GM19372 (cell line): Measurements from ENCODE around the gene AQR.
"Not testable (repeated sequence)": the region's sequence is repeated elsewhere in the genome, so short reads cannot be mapped to it uniquely, and the experiment has no call there.

ENCODE experiments used
- ATAC-seq: cut with Tn5 transposase; IDR thresholded peaks from one replicate; pipeline ENCODE4 v1.9.1; 2021; ENCODE audit warnings: mild to moderate bottlenecking, low read depth, moderate library complexity; ENCODE audit not compliant: unreplicated experiment

The AQR gene

DNA sequence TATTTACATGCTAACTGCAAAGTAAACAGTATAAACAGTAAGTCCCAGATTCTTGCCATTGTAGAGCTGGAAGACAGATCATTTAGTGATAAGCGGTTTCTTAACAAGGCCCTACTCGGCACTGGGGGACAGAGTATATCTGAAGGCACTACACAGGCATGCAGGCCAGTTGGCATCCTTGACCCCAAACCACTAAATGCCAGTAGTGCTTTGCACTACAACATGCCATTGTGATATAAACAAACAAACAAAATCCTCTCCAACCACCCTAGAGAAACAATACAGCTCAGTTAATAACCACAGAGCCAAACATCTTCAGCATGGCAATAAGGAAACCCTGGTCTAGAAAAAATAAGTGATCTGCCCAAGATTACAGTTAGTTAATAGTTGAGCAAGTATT, 5.3 kb downstream of the AQR start:
- no peak for ATAC-seq

DNA sequence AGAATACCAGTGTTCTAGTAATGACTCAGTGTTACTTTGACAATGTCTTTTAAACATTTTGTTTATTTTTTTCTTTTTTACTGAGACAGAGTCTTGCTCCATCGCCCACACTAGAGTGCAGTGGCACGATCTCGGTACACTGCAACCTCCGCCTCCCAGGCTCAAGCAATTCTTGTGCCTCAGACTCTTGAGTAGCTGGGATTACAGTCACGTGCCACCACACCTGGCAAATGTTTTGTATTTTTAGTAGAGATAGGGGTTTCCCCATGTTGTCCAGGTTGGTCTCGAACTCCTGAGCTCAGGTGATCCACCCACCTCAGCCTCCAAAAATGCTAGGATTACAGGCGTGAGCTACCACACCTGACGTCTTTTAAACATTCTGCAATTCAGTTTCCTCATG, 15.7 kb downstream of the AQR start:
- no peak for ATAC-seq

DNA sequence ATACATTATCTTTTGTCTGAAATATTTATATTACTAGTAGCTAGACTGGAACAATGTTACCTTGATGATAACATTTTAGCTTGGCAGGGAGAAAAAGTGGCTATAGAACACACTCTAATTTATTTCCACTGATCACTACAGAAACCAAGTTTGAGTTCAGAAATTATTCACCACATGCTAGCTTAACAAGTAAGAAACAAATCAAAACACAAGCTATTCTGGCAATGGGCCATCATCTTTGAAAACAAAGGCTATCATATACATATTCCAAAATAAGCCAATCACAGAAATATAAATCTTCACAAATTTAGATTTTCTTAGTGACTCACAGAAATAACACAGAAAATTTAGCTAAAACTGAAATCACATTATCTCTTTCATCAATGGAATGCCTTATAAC, 17.1 kb downstream of the AQR start:
- ATAC-seq: no peak

DNA sequence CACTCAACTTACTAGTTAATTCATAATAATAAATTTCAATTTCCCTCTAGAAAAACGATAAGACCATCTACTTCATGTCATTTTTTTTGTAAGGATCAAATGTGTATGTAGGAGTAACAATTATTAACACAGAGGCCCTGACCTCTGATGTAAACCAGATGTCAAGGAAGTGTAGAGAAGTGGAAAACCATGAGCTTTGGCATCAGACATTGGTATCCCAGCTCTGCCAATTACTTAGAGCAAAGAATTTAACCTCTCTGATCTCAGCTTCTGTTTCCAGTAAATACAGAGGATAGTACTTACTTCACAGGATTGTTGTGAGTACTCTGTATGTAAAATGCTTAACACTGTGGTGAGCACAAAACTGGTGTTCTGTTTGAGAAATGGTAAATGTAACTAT, 17.5 kb downstream of the AQR start:
- no peak for ATAC-seq

DNA sequence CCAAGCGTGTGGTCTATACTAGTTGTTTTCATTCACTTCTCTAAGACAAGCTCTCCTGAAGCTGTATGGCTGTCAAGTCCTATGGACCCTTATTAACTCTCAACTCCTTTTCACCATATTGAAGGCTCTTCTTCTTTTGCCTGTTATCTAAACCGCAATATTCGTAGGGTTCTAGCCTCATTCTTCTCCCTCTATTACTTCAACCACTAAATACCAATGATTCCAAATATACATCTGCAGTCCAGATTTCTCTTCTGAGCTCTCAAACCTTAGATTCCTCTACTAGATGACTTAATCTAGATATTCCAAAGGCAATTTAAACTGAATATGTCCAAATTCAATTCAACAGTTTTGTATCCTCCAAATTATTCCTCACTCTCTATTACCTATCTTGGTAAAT, 24.6 kb downstream of the AQR start:
- no peak for ATAC-seq

DNA sequence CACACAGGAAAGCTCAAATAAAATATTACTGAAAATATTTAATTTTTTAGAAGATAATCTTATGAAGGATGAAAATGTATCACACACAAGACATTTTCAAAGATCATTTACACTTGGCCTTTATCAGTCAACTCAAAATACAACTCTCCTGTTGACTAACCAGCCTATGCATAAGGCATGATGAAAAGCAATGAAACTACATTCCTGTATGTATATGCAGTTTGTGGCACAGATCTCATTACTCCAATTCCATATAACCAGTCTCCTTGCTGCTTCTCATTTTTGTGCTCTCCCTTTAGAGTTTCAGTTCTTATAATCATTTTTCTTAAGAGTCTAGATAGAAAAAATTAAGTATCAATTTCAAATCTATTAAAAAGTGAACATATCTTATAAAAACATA, 25.8 kb downstream of the AQR start:
- no peak for ATAC-seq

DNA sequence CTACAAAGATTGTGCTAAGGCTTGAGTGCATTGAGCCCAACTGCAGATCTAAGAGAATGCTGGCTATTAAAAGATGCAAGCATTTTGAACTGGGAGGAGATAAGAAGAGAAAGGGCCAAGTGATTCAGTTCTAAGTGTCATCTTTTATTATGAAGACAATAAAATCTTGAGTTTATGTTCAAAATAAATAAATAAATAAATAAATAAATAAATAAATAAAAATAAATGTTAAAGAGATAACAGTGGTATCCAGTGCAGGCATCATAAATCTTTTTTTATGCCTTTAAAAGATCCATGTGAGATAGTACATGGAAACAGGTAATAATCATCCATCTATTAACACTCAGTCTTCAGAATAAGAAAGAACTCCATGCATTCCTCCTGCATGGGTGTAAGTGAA, 26.3 kb downstream of the AQR start:
- not testable (repeated sequence) for ATAC-seq

DNA sequence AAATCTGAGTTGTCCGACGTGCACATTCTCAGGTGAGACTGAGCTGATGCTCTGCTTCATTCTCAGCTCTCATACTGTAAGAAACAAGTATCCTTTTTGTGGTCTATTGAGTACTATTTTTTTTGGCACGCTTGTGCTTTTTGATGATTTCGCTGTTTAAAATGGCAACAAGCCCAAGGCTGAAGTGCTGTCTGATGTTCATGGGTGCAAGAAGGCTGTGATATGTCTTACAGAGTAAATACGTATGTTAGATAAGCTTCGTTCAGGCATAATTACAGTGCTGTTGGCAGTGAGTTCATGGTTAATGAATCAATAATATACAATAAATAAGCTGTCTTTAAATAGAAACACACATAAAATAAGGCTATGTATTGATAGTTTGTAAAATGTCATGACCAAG, 27.2 kb downstream of the AQR start:
- no peak for ATAC-seq

DNA sequence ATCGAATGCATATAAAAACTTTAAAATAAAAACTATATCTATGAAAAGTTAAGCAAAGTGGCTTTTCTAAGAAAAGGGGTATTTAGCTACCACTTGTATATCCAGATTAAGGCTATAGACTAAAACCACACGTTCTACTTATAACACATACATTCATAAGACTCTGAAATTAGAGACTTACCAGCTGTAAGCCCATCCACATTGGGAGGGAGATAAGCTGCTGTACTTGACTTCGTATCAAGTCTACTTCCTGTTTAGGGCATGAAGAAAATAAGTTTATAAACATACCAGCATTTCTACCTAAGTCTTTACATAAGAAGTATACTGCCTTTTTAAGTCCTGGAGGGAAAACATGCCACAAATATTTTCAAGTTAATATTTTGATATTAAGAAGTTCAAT, 27.7 kb downstream of the AQR start:
- ATAC-seq: no peak

DNA sequence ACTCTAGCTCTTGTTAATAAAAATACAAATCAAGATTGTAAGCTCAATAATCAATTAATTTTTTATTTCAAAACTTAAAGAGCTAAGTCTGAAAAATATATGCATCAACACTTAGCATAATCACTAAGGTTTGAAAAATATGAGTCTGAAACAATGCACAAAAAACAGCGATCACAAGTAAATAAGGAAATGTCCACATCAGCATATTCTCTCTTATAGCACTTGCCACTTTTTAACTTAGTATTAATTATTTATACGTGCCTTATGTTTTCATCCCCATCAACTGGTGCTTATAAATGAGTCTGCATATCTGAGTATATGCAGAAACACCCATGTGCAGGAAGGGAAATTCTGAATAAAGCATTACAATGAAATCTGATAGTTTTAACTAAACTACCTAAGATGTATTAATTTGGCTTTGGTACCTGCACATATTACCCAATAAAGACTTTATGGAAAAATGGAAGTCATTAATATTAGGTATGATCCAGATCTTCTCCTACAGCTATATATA, 28.3 kb downstream of the AQR start:
- no peak for ATAC-seq

DNA sequence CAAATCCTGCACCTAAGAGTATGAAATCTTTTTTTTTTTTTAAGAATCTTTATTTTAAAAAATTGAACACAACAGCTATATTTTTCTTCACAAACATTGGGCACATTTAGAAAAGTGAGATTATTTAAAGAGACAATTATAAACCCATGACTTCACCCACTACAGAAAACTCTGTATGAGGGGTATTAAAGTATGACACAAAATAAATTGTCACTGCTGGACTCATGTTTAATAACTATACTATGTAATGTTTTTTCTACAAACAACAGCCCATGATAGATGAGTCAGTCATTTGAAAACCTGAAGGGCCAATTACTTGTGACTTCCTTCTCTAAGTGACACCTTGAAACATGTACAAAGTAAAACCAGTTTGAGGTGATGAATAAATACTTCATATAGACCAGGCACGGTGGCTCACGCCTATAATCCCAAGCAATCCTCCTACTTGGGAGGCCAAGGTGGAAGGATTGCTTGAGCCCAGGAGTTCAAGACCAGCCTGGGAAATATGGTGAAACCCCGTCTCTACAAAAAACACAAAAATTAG, 36.0 kb downstream of the AQR start:
- no peak for ATAC-seq

DNA sequence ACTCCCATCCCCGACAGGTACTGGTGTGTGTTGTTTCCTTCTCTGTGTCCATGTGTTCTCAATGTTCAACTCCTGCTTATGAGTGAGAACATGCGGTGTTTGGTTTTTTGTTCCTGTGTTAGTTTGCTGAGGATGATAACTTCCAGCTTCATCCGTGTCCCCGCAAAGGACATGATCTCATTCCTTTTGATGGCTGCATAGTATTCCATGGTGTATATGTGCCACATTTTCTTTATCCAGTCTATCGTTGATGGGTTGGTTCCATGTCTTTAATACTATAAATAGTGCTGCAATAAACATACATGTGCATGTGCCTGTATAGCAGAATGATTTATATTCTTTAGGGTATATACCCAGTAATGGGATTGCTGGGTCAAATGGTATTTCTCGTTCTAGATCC, 41.2 kb downstream of the AQR start:
- not testable (repeated sequence) for ATAC-seq

DNA sequence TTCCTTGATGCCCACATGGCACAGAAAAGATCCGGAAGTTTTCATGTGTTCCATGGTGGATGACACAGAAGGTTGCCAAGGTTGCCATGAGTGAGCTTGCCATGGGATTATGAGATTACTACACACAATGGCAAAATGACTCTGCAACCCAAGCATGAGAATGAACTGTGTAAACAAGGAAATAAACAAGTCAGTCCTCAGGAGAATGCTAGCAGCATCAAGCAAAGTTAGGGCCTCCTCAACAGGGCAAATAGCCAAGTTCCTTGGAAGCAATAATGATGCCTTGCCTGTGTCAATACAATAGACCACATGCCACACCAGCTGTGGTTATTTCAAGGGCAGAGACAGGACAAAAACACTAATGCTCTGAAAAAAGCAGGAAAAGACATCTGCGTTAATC, 41.8 kb downstream of the AQR start:
- ATAC-seq: no peak

DNA sequence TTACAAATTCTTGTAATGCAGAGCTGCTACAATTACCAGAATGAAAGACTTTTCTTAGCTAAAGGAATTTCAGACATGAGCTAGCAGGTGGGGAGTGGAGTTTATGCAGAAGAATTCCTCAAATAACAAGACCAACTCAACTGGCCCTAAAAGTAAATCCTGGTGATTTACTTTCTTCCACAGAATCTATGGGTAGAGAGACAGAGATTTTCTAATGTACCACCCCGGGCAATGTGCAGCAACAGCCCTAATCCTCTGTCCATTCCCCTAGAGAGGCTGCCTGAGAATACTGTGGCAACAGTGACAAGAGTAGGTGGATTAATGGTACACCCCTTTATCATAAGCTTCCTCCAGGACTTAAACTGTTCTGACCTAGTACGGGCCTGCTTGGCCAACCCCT, 55.2 kb downstream of the AQR start:
- no peak for ATAC-seq

DNA sequence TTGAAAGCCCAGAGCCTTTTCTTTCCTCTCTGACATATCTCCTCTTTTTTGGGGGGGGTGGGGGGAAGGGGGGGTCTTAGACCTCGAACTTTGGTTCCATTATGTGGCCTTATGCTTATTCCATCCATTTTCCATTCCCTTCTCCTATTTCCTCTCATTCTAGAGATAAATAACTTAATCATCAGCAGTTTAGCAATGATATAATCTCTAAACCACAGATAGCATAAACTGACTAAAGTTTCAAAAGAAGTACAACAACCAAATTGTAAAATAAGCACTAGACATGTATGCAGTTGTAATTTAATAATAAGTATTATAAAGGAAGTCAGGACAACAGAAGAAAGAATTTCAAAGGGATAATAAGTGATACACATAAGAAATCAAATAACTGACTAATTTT, 64.5 kb downstream of the AQR start:
- ATAC-seq: no peak

DNA sequence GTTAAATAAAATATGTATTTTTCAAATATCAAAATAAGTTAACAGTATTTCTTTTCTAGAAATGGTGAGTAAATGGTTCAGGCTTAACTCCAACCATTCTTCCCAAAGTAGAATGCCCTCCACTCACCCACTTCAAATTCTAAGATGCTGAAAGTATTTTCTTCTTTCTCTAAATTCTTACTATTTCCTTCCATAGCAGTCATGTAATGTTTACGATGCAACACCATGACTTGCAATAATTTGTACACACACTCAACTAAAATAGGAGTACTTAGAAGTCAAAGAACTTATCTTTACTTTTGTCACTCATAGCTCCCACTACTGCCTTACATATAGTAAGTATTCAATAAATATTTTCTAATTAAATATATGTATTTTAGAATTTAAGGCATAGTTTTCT, 65.0 kb downstream of the AQR start:
- no peak for ATAC-seq

DNA sequence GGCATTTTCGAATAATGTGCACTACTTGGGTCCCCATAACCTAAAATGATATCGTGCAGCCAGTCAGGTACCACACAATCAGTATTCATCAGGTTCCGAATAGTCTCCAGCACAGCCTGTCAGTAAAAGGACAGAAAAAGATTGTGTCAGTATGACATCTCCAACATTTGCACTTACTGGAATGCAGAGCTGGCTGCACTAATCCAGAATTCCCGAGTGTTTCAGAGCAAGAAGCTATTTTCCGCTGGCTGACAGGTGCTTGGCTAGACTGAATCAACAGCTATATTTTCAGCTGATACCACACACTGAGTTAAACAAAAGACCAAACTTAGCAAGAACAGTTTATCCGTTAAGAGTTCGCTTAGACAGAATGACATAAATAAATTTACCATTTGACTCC, 68.8 kb downstream of the AQR start:
- no peak for ATAC-seq

DNA sequence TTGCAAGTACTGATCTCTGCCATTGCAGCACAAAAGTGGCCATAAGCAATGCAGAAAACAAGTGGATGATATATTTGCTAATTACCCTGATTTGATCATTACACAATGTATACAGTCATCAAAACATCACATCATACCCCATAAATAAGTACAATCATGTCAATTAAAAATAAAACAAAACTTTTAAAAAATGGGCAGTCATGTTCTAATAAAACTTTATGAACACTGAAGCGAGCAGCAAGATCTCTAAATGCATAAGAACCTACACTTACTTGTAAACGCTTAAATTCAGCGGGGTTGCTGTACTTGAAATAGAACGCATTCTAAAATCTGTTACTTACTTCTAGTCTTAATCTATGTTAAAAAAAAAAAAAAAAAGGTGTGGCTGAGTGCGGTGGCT, 73.4 kb downstream of the AQR start:
- ATAC-seq: no peak

DNA sequence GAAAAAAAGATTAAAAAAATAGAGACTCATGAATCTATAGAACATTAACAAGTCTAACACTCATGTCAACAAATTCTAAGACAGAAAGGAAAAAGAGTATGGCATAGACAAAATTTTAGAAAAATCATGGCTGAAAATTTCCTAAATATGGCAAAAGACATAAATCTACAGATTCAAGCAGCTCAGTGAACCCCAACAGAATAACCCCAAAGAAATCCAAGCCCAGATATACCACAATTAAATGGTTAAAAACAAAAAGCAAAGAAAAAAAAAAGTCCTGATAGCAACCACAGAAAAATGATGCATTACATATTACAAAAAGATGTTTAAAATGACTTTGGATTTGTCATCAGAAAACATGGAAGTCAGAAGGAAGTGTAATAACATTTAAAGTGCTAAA, 75.6 kb downstream of the AQR start:
- no peak for ATAC-seq

DNA sequence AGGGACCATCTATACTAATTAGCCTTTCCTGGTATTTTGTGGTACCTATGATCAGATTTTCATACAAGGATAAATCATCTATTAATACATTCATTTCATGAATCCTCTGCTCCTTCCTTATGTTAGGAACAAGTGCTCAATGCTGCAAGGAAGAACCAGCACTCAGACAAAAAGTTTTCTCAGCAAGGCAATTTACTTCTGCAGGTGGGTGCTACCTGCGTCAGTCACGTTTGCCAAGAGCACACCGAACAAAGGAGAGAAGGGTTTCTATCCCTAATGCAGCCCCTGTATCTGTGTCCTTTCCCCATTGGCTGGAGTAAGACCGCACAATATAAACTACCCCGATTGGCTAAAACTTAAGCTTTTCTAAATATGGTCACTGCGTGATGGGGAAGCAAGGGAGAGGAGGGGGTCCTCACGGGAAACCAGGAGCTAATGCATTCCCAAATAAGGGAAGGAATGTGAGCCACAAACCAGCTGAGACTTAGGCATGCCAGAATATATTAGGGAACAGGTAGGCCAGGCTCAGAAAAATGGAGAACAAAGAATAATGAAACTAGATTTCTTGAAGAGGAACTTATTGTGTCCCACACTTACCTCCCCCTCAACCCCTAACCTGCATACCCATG, 76.5 kb downstream of the AQR start:
- no peak for ATAC-seq

DNA sequence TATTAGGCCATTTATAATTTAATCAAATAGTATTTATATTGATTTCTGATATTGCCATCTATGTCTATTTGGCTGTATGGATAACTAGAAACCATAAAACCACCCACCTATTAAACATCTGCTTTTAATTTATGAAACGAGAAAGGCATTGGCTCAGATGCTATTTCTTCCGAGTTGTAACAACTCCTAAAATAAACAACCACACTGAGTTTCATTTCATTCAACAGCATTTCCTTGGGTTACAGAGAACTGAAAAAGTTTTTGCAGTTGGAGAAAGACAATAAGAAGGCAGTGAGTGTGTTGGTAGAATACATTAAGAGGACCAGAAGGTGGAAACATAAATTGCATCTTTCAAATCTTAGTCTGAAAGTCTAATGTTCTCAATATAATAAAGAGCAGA, 79.1 kb downstream of the AQR start:
- ATAC-seq: no peak

DNA sequence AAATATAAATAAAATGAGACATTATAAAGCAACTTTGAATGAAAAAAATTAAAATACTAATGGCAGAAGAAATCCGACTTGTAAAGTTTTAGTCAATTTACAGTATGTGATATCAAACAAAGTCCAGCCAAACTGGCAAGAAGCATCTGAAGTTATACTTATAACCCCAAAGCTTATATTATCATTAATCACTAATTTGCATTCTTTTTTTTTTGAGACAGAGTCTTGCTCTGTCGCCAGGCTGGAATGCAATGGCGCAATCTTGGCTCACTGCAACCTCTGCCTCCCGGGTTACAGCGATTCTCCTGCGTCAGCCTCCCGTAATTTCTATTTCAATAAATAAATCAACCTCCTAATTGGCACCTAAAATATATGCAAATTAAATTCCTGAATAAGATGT, 80.1 kb downstream of the AQR start:
- no peak for ATAC-seq

DNA sequence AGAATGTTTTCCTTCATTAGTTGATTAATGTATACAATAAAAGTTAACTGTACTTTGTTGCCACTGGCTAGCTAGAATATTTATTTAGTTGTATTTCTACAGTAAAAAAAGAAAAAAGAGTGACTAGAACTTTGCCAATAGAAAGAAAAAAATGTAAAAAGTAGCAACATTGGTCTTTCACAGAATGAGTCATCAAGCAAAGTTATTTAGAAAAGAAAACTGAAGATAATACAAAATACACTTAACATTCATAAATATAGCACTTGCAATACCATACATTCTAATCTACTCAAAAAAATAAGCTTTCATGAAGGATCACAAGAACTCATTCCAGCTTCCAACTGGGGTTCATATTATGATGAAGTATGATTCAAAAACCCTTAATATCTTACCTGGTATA, 83.4 kb downstream of the AQR start:
- no peak for ATAC-seq
